Measurements from ENCODE around the gene SIK2.

DNA sequence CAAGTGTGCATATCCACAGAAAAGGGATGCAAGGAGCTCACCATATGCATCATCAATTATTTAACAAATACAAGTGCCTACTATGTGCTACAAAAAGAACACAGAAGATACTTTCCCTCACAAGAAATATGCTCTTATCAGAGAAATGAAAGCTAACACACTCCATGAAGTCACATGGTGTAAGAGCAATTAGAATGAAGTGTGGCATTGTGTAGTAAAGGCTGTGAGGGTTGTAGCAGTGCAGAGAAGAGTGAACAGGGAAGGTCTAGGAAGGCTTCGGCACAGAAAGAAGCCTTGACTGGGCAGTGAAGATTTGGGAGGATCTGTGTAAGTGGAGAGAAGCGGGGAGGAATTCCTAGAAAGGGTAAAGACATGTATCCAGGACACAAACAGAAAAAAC, 141.5 kb downstream of the SIK2 start:
- TF ChIP-seq, protein P1, sequence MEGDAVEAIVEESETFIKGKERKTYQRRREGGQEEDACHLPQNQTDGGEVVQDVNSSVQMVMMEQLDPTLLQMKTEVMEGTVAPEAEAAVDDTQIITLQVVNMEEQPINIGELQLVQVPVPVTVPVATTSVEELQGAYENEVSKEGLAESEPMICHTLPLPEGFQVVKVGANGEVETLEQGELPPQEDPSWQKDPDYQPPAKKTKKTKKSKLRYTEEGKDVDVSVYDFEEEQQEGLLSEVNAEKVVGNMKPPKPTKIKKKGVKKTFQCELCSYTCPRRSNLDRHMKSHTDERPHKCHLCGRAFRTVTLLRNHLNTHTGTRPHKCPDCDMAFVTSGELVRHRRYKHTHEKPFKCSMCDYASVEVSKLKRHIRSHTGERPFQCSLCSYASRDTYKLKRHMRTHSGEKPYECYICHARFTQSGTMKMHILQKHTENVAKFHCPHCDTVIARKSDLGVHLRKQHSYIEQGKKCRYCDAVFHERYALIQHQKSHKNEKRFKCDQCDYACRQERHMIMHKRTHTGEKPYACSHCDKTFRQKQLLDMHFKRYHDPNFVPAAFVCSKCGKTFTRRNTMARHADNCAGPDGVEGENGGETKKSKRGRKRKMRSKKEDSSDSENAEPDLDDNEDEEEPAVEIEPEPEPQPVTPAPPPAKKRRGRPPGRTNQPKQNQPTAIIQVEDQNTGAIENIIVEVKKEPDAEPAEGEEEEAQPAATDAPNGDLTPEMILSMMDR (IDR thresholded peaks at IDR 0.05), result no peak
- no peak for TF ChIP-seq POLR2A (IDR thresholded peaks at IDR 0.05)
